Activated T-cell treated with anti-CD3 and anti-CD28 coated beads for 1 hour (primary cell): Measurements from ENCODE around the gene TIE1.

ENCODE experiments used
- DNase-seq: peaks from one replicate; pipeline ENCODE4 v3.0.0-alpha.2; 2020; ENCODE audit warnings: low read depth

TIE1 gene

GRCh38 chr1:43293896-43294760 is 6.7 kb upstream of the TIE1 start:
- no peak for DNase-seq

- no peak for DNase-seq
Measured at GRCh38 chr1:43294761-43295160, 6.0 kb upstream of the TIE1 start.

DNA sequence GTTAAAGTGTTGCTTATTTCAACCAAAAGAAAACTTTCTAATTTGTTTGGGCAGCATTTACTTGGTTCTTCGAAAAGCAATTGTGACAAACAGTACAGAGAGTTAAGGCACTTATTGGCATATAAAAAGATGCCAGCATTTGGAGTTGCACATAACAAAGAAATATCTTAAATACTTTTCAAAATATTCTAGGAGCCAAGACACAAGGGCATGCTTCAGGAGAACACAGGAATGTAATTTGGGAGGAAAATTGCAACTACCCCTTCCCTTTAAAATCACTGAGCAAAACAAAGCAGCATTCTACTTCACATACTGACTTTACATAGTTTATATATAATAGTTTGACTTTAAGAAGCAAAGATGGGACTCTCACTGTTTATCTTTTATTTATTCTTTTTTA is 4.6 kb upstream of the TIE1 start:
- DNase-seq, result no peak

DNA sequence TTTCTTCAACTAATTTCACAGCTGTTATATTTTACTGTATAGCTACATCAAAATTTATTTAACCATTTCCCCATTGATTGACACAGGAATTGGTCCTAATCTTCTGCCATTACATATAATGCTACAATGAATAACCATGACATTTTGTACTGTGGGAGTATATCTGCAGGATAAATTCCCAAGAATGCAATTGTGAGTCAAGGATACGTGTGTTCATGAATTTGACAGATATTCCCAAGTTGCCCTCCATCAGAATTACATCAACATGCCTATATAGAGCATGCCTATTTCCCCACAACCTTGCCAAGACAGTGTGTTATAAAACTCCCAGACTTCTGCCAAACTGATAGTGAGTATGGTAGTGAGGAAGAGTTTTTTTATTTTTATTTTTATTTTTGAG is 2.7 kb upstream of the TIE1 start:
- DNase-seq, result no peak

GRCh38 chr1:43299101-43299500 is 1.7 kb upstream of the TIE1 start:
- DNase-seq, result no peak

- no peak for DNase-seq
Measured at GRCh38 chr1:43302201-43302600, 1.4 kb downstream of the TIE1 start.

GRCh38 chr1:43302721-43303470 is 2.1 kb downstream of the TIE1 start:
- DNase-seq, result no peak

GRCh38 chr1:43303471-43304313 is 2.9 kb downstream of the TIE1 start:
- no peak for DNase-seq

DNA sequence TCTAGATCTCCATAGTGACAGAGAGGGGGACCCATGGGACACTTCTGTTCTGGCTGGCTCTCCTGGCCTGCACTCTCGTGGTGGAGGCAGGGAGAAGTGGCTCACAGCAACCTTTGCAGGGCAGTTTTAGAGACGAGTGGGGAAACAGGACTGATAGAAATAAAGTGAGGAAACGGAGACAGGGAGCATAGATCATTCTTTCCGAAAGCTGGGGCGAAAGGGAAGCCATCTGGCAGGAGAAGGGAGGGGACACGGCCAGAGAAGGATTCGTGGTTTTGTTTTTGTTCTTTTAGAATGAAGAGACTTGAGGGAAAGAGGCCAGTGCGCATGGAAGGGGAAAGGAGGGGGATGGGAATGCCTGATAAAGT is 3.5 kb downstream of the TIE1 start:
- no peak for DNase-seq

DNA sequence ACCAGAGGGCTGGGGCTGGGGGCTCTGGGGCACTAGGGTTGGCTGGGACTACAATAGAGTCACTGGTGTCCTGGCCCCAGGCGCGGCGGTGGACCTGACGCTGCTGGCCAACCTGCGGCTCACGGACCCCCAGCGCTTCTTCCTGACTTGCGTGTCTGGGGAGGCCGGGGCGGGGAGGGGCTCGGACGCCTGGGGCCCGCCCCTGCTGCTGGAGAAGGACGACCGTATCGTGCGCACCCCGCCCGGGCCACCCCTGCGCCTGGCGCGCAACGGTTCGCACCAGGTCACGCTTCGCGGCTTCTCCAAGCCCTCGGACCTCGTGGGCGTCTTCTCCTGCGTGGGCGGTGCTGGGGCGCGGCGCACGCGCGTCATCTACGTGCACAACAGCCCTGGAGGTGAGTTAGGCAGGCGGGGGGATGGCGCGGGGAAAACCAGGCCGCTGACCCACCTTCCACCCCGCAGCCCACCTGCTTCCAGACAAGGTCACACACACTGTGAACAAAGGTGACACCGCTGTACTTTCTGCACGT is 4.1 kb downstream of the TIE1 start:
- DNase-seq, result no peak

- no peak for DNase-seq
Measured at GRCh38 chr1:43305461-43305860, 4.7 kb downstream of the TIE1 start.

- no peak for DNase-seq
Measured at GRCh38 chr1:43305926-43306687, 5.3 kb downstream of the TIE1 start.

GRCh38 chr1:43306688-43307457 is 6.1 kb downstream of the TIE1 start:
- no peak for DNase-seq

GRCh38 chr1:43307458-43308158 is 6.8 kb downstream of the TIE1 start:
- DNase-seq, result no peak

GRCh38 chr1:43308635-43309404 is 8.0 kb downstream of the TIE1 start:
- no peak for DNase-seq

- no peak for DNase-seq
Measured at GRCh38 chr1:43309405-43310025, 8.7 kb downstream of the TIE1 start.

DNA sequence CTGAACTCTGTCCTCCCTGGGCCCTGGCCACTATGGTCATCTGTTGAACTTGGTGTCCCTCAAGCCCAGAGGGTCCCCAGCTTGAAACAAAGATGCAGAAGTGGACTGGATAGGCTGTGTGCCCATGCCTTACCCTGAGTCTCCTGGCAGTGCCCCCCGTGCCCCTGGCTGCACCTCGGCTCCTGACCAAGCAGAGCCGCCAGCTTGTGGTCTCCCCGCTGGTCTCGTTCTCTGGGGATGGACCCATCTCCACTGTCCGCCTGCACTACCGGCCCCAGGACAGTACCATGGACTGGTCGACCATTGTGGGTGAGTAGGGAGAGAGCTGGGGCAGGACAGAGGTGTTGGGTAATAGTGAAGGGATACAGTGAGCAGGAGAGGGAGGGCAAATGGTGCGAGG is 10.7 kb downstream of the TIE1 start:
- DNase-seq, result no peak

DNA sequence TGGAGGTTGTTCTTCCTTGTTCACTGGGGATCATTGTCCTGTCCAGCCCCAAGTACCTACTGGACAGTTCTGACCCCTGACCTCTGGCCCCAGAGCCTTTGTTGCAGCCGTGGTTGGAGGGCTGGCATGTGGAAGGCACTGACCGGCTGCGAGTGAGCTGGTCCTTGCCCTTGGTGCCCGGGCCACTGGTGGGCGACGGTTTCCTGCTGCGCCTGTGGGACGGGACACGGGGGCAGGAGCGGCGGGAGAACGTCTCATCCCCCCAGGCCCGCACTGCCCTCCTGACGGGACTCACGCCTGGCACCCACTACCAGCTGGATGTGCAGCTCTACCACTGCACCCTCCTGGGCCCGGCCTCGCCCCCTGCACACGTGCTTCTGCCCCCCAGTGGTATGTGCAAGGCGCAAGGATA is 11.4 kb downstream of the TIE1 start:
- DNase-seq, result no peak
